Transverse colon (tissue), 4 donors: Measurements from ENCODE around the gene SLC27A5. TPM values are rescaled to one million over a fixed set of nuclear protein-coding genes. Genes with fewer than 3 reads are reported as not detected.

ENCODE experiments used
- DNase-seq: peaks from one replicate; pipeline ENCODE4 v3.0.0-alpha.2; 2019
- H3K27ac ChIP-seq, 4 donors: fragments of 200-600 bp; sonication (generic); 2 replicates each; pipeline ENCODE4 v1.5.1; 2016 to 2018; ENCODE audit warnings: inconsistent platforms in 4 of 4
- H3K27me3 ChIP-seq: fragments of 200-600 bp; sonication (generic); 2 replicates; pipeline ENCODE4 v1.5.1; 2017; ENCODE audit warnings: inconsistent platforms
- H3K36me3 ChIP-seq, 4 donors: fragments of 200-600 bp; sonication (generic); 2 replicates each; pipeline ENCODE4 v1.5.1; 2017 to 2019; ENCODE audit warnings: inconsistent platforms in 4 of 4
- H3K4me1 ChIP-seq, 4 donors: fragments of 200-600 bp; sonication (generic); 2 replicates each; pipeline ENCODE4 v1.5.1; 2017 to 2020; ENCODE audit warnings: inconsistent platforms in 4 of 4
- H3K4me3 ChIP-seq, 4 donors: fragments of 200-600 bp; sonication (generic); 1 replicate in 1 of 4; 2 replicates in 3 of 4; pipeline versions ENCODE4 v1.5.1 to v1.6.1; 2017 to 2019; ENCODE audit warnings: inconsistent platforms in 4 of 4
- H3K9me3 ChIP-seq, 2 donors: fragments of 200-600 bp; sonication (generic); 2 replicates each; pipeline ENCODE4 v1.5.1; 2017 to 2019; ENCODE audit warnings: inconsistent platforms in 2 of 2
- CTCF ChIP-seq, 5 experiments: fragments of 200-600 bp in 3 of 5; fragments of 450-650 bp in 2 of 5; sonication (generic) in 3 of 5; IDR thresholded peaks; 1 replicate in 2 of 5; 2 replicates in 3 of 5; pipeline ENCODE4 v1.5.1; 2016 to 2017; ENCODE audit warnings: antibody characterized with exemption in 5 of 5, inconsistent platforms in 3 of 5, mild to moderate bottlenecking in 2 of 5, moderate library complexity in 1 of 5
- EP300 ChIP-seq: sonication (generic); formaldehyde crosslinking; IDR thresholded peaks from one replicate; pipeline ENCODE4 v1.6.1; 2017; ENCODE audit warnings: antibody characterized with exemption, low read depth
- POLR2A ChIP-seq: fragments of 450-650 bp; IDR thresholded peaks from one replicate; pipeline ENCODE4 v1.6.1; 2016; ENCODE audit warnings: antibody characterized with exemption, mild to moderate bottlenecking, moderate library complexity
- POLR2AphosphoS5 ChIP-seq, 3 donors: sonication (generic); formaldehyde crosslinking; IDR thresholded peaks; one replicate each; pipeline ENCODE4 v1.6.1; 2016; ENCODE audit warnings: antibody characterized with exemption in 3 of 3
- WGBS, 2 donors: methylation state at CpG; one replicate each; pipeline ENCODE4 v1.1.5; 2018; ENCODE audit warnings: low coverage in 1 of 2; 5-methylcytosine and 5-hydroxymethylcytosine counted together
- in situ Hi-C, 4 donors: fragments of 200-750 bp; cut with MboI; loops; one replicate each; pipeline versions ENCODE4 v1.15.0 to v1.15.1; 2017; ENCODE audit warnings: low sequenced_read_pairs in 3 of 4, low pct_ligation_motif_present in 1 of 4, low pct_unique_long_range_greater_than_20kb in 1 of 4
- intact Hi-C: fragments of 100-400 bp; cut with DNase I; formaldehyde crosslinking; loops from one replicate; pipeline ENCODE4 v1.15.1; 2023; ENCODE audit warnings: low total_unique reads
- total RNA-seq, 4 donors: library from RNA; depleted of rRNA; stranded (reverse); fragments of >200 nt; gene quantifications; one replicate each; pipeline ENCODE4 v1.1.0, GENCODE V29; 2016

The SLC27A5 gene
- total RNA-seq, 4 donors from 2014 or later, result 3.3 to 5.0 (median 4.4) TPM; not detected in 1

- Histone ChIP-seq H3K4me1 (no peaks in the 10 kb centered on the region), H3K4me3 (no peak overlapping the region), H3K27me3 (no peaks in the 10 kb centered on the region), H3K36me3 (no peaks in the 10 kb centered on the region), H3K9me3 (no peaks in the 10 kb centered on the region), H3K27ac (no peak overlapping the region)
- TF ChIP-seq POLR2AphosphoS5 (IDR thresholded peaks at IDR 0.05) (no peak), CTCF (IDR thresholded peaks at IDR 0.05) (no peak), EP300 (no peak), POLR2A (no peak)
- 45 to 49% methylated on average over 10 of the region's 10 CpGs for whole genome bisulfite sequencing, 2 donors
- intact Hi-C loops, result no loop called here
- in situ Hi-C loops, result no loop called here
- DNase-seq, result no peak
Measured at GRCh38 chr19:58531034-58531840, 19.4 kb upstream of the SLC27A5 start.

- Histone ChIP-seq H3K4me3 (no peak overlapping the region), H3K4me1 (no peaks in the 10 kb centered on the region), H3K9me3 (no peaks in the 10 kb centered on the region), H3K36me3 (no peaks in the 10 kb centered on the region), H3K27me3 (no peaks in the 10 kb centered on the region), H3K27ac (no peak overlapping the region)
- no peak for DNase-seq
- WGBS, 2 donors, result 68 to 73% methylated on average over 3 of the region's 3 CpGs
- intact Hi-C loops (no loop called here), in situ Hi-C loops (no loop called here)
- TF ChIP-seq POLR2AphosphoS5 (IDR thresholded peaks at IDR 0.05), result no peak
- no peak for TF ChIP-seq EP300
- TF ChIP-seq CTCF (IDR thresholded peaks at IDR 0.05), result no peak
- no peak for TF ChIP-seq POLR2A
Measured at GRCh38 chr19:58529405-58529804, 17.6 kb upstream of the SLC27A5 start.

GRCh38 chr19:58522709-58523108, 10.9 kb upstream of the SLC27A5 start:
- Histone ChIP-seq H3K27ac (no peak overlapping the region), H3K4me3 (no peak overlapping the region), H3K36me3 (no peaks in the 10 kb centered on the region), H3K9me3 (no peaks in the 10 kb centered on the region), H3K27me3 (no peaks in the 10 kb centered on the region), H3K4me1 (peaks cover 17 to 24% (median 19%) of the 10 kb centered on the region in 4 donors)
- TF ChIP-seq POLR2A (no peak), EP300 (no peak), CTCF (IDR thresholded peaks at IDR 0.05) (no peak), POLR2AphosphoS5 (IDR thresholded peaks at IDR 0.05) (no peak)
- 79 to 82% methylated on average over 3 of the region's 3 CpGs for WGBS, 2 donors
- intact Hi-C loops (no loop called here), in situ Hi-C loops (no loop called here)
- no peak for DNase-seq

DNA sequence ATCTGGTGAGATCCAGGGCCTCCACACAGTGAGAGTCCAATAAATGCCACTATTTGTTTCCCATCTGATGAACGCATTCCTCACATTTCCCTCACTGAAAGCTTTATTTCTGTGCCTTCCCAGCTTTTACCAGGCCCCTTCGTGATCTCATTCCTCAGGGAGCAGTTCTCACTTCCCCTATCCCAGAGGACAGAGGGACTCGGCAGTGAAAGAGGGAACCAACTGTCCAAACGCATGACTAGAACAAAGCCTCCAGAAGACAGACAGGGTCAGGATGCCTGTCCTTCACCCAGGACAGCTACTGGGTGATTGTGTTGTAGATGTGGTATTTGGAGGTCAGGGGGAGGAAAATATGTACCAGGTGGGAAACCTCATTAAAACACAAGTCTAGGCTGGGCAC, 9.9 kb upstream of the SLC27A5 start:
- DNase-seq, result no peak
- intact Hi-C loops (no loop called here), in situ Hi-C loops (no loop called here)
- Histone ChIP-seq H3K36me3 (peaks cover 0 to 5% (median 0%) of the 10 kb centered on the region in 4 donors), H3K4me3 (no peak overlapping the region), H3K27me3 (no peaks in the 10 kb centered on the region), H3K9me3 (no peaks in the 10 kb centered on the region), H3K27ac (peak overlapping the region in 2 of 4 donors; percentile 39 to 60), H3K4me1 (peaks cover 19 to 25% (median 22%) of the 10 kb centered on the region in 4 donors)
- TF ChIP-seq EP300 (no peak), CTCF (IDR thresholded peaks at IDR 0.05) (no peak), POLR2A (no peak), POLR2AphosphoS5 (IDR thresholded peaks at IDR 0.05) (no peak)
- WGBS, 2 donors, result 75 to 92% methylated on average over 3 to 4 of the region's 4 CpGs
